ENCODE data around the gene SLC1A2. TPM values are rescaled to one million over a fixed set of nuclear protein-coding genes. Genes with fewer than 3 reads are reported as not detected.
A peak's percentile ranks its signal among the peaks of the same experiment; 100 is the strongest.

The SLC1A2 gene
- total and polyA plus RNA-seq, 4 donors: 0.35 to 17.0 (median 1.1) TPM

DNA sequence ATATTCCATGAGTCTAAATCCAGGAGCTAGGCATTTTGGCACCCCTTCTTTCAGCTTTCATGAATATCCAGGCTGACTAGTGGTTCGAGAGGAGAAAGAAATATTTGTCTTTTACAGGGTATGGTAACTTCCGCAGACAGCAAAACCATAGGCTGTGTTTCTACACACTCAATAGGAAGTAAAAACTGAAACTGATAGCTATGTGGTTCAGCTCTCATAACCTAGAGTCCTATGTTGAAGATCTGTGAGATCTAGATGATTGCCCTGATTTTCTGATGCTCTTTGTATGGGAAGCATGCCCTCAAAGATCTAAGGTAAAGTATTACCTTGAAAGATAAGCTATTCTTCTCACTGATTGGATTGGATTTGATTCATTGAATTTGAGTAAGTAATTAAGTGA lies 162.1 kb downstream of the SLC1A2 start:
- Histone ChIP-seq H3K9me3 (ENCODE audit: control insufficient read depth in 4 of 4, insufficient read depth in 3 of 4, low read length in 3 of 4) (peaks cover 0 to 2% (median 0%) of the 10 kb centered on the region in 4 donors), H3K9ac (ENCODE audit: insufficient read depth in 1 of 2, low read length in 2 of 2) (no peak overlapping the region), H3K4me3 (no peak overlapping the region), H3K27me3 (ENCODE audit: control insufficient read depth in 3 of 3, insufficient read depth in 3 of 3, low read length in 2 of 3) (no peaks in the 10 kb centered on the region), H3K36me3 (ENCODE audit: control insufficient read depth in 4 of 4, insufficient read depth in 4 of 4, low read length in 4 of 4) (no peaks in the 10 kb centered on the region), H3K4me1 (ENCODE audit: control insufficient read depth in 5 of 5, insufficient read depth in 5 of 5, low read length in 5 of 5) (no peaks in the 10 kb centered on the region), H3K27ac (ENCODE audit: low read depth in 1 of 2, low read length in 1 of 2) (no peak overlapping the region)
- ATAC-seq (ENCODE audit: insufficient read depth, low FRiP score): peak; percentile 61
- TF ChIP-seq, protein P1, sequence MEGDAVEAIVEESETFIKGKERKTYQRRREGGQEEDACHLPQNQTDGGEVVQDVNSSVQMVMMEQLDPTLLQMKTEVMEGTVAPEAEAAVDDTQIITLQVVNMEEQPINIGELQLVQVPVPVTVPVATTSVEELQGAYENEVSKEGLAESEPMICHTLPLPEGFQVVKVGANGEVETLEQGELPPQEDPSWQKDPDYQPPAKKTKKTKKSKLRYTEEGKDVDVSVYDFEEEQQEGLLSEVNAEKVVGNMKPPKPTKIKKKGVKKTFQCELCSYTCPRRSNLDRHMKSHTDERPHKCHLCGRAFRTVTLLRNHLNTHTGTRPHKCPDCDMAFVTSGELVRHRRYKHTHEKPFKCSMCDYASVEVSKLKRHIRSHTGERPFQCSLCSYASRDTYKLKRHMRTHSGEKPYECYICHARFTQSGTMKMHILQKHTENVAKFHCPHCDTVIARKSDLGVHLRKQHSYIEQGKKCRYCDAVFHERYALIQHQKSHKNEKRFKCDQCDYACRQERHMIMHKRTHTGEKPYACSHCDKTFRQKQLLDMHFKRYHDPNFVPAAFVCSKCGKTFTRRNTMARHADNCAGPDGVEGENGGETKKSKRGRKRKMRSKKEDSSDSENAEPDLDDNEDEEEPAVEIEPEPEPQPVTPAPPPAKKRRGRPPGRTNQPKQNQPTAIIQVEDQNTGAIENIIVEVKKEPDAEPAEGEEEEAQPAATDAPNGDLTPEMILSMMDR (IDR thresholded peaks at IDR 0.05; ENCODE audit: control extremely low read depth, extremely low read depth): no peak
- DNase-seq: no peak
- WGBS, 2 donors: 23 to 46% methylated on average over 2 of the region's 2 CpGs

DNA sequence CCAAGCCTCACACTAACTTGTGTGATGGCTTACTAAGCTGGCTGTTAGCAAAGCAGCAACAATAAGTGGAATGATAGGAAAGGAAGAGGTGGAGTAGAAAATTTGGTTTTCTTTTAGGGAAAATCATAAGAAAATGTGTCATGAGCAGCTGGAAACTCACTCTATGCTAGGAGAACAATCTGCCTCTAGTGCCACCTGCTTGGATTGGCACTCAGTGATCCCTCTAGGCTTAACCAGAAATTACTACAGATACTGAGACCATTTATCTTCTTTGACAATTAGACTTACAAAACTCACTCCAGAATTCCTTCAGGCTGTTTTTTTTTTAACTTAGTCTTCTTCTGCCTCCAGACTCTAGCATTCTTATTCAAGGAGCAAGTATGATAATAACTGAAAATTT lies 163.1 kb downstream of the SLC1A2 start:
- no peak overlapping the region for H3K4me3 ChIP-seq
- DNase-seq: no peak
- peaks cover 0 to 2% (median 0%) of the 10 kb centered on the region in 4 donors for H3K9me3 ChIP-seq (ENCODE audit: control insufficient read depth in 4 of 4, insufficient read depth in 3 of 4, low read length in 3 of 4)
- TF ChIP-seq, protein P1 (IDR thresholded peaks at IDR 0.05; ENCODE audit: control extremely low read depth, extremely low read depth): no peak
- no peaks in the 10 kb centered on the region for H3K36me3 ChIP-seq (ENCODE audit: control insufficient read depth in 4 of 4, insufficient read depth in 4 of 4, low read length in 4 of 4)
- no peak for ATAC-seq (ENCODE audit: insufficient read depth, low FRiP score)
- H3K4me1 ChIP-seq (ENCODE audit: control insufficient read depth in 5 of 5, insufficient read depth in 5 of 5, low read length in 5 of 5): no peaks in the 10 kb centered on the region
- no peak overlapping the region for H3K27ac ChIP-seq (ENCODE audit: low read depth in 1 of 2, low read length in 1 of 2)
- no peak overlapping the region for H3K9ac ChIP-seq (ENCODE audit: insufficient read depth in 1 of 2, low read length in 2 of 2)
- no peaks in the 10 kb centered on the region for H3K27me3 ChIP-seq (ENCODE audit: control insufficient read depth in 3 of 3, insufficient read depth in 3 of 3, low read length in 2 of 3)

DNA sequence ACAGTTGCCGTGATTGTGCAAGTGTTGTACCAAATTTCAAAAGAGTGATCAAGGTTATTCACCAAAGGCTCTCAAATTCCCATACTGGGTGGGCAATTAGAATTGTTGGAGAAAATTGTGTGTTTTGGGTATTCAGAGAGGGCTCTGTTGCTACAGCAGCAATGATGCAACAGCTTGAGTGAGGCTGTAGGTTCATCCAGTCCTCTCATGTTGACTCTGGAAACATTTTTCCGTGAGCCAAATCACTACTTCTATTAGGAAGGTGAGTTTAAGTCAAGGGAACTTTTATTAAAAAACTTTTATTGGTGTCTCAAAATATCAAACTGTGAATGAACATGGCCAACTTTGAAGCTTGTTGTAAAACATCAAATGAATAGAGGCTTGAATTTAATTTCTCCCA lies 163.8 kb downstream of the SLC1A2 start:
- no peak overlapping the region for H3K4me3 ChIP-seq
- H3K27ac ChIP-seq (ENCODE audit: low read depth in 1 of 2, low read length in 1 of 2): no peak overlapping the region
- H3K4me1 ChIP-seq (ENCODE audit: control insufficient read depth in 5 of 5, insufficient read depth in 5 of 5, low read length in 5 of 5): no peaks in the 10 kb centered on the region
- H3K36me3 ChIP-seq (ENCODE audit: control insufficient read depth in 4 of 4, insufficient read depth in 4 of 4, low read length in 4 of 4): no peaks in the 10 kb centered on the region
- H3K27me3 ChIP-seq (ENCODE audit: control insufficient read depth in 3 of 3, insufficient read depth in 3 of 3, low read length in 2 of 3): no peaks in the 10 kb centered on the region
- 96 to 99% methylated on average over 2 of the region's 2 CpGs for WGBS, 2 donors
- H3K9me3 ChIP-seq (ENCODE audit: control insufficient read depth in 4 of 4, insufficient read depth in 3 of 4, low read length in 3 of 4): peaks cover 0 to 2% (median 0%) of the 10 kb centered on the region in 4 donors
- no peak for DNase-seq
- no peak for ATAC-seq (ENCODE audit: insufficient read depth, low FRiP score)
- TF ChIP-seq, protein P1 (IDR thresholded peaks at IDR 0.05; ENCODE audit: control extremely low read depth, extremely low read depth): no peak
- no peak overlapping the region for H3K9ac ChIP-seq (ENCODE audit: insufficient read depth in 1 of 2, low read length in 2 of 2)

DNA sequence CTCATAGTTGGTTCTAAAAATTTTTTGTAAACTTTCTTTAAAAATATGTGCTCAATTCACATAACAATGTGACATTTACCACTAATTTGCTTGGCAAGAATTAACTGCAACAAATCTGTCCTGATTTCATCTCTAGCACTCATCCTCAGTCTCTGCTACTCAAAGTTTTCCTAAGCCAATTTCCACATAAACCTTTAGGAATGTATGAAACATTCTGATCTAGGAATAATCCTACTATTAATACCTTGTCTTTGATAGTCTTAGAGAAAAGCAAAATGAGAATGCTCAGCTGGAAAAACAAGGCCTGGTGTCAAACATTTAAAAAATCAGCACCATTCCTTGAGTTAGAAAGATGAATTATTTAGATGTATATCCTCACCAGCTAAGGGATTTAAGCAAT lies 166.1 kb downstream of the SLC1A2 start:
- ATAC-seq (ENCODE audit: insufficient read depth, low FRiP score) (no peak), DNase-seq (no peak)
- H3K4me1 ChIP-seq (ENCODE audit: control insufficient read depth in 5 of 5, insufficient read depth in 5 of 5, low read length in 5 of 5): no peaks in the 10 kb centered on the region
- peaks cover 0 to 2% (median 0%) of the 10 kb centered on the region in 4 donors for H3K9me3 ChIP-seq (ENCODE audit: control insufficient read depth in 4 of 4, insufficient read depth in 3 of 4, low read length in 3 of 4)
- H3K9ac ChIP-seq (ENCODE audit: insufficient read depth in 1 of 2, low read length in 2 of 2): no peak overlapping the region
- no peak overlapping the region for H3K4me3 ChIP-seq
- no peak overlapping the region for H3K27ac ChIP-seq (ENCODE audit: low read depth in 1 of 2, low read length in 1 of 2)
- TF ChIP-seq, protein P1 (IDR thresholded peaks at IDR 0.05; ENCODE audit: control extremely low read depth, extremely low read depth): no peak
- H3K36me3 ChIP-seq (ENCODE audit: control insufficient read depth in 4 of 4, insufficient read depth in 4 of 4, low read length in 4 of 4): no peaks in the 10 kb centered on the region
- H3K27me3 ChIP-seq (ENCODE audit: control insufficient read depth in 3 of 3, insufficient read depth in 3 of 3, low read length in 2 of 3): no peaks in the 10 kb centered on the region

Measured in lung (tissue), 12 donors.